ENCODE measurements around the gene KHDRBS1. TPM values are rescaled to one million over a fixed set of nuclear protein-coding genes. Genes with fewer than 3 reads are reported as not detected.

KHDRBS1 gene
- total RNA-seq, 1 donor from 2014 or later, result 90.5 TPM

DNA sequence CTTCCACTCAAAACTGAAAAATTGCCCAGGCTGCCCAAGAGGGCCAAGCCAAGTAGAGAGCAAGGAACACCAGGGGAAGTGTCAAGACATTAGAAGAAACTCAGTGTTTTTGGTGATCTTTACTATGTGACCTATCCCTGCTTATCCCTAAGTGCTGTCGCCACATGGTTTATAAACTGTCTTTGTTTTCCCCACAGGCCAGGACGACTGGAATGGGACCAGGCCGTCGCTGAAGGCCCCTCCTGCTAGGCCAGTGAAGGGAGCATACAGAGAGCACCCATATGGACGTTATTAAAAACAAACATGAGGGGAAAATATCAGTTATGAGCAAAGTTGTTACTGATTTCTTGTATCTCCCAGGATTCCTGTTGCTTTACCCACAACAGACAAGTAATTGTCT lies 28.7 kb downstream of the KHDRBS1 start:
- DNase-seq (ENCODE audit: low spot score), result no peak
- no peaks in the 10 kb centered on the region for H3K27me3 Mint-ChIP-seq (ENCODE audit: low read depth)
- H3K9me3 Mint-ChIP-seq (ENCODE audit: low read depth), result no peaks in the 10 kb centered on the region
- H3K36me3 Mint-ChIP-seq (ENCODE audit: low read depth), result peaks cover 41% of the 10 kb centered on the region
- H3K4me3 Mint-ChIP-seq (ENCODE audit: unreplicated experiment), result no peak overlapping the region
- no peak overlapping the region for H3K27ac Mint-ChIP-seq (ENCODE audit: unreplicated experiment)
- peaks cover 4% of the 10 kb centered on the region for H3K4me1 Mint-ChIP-seq (ENCODE audit: low read depth)
- TF ChIP-seq, protein P1, sequence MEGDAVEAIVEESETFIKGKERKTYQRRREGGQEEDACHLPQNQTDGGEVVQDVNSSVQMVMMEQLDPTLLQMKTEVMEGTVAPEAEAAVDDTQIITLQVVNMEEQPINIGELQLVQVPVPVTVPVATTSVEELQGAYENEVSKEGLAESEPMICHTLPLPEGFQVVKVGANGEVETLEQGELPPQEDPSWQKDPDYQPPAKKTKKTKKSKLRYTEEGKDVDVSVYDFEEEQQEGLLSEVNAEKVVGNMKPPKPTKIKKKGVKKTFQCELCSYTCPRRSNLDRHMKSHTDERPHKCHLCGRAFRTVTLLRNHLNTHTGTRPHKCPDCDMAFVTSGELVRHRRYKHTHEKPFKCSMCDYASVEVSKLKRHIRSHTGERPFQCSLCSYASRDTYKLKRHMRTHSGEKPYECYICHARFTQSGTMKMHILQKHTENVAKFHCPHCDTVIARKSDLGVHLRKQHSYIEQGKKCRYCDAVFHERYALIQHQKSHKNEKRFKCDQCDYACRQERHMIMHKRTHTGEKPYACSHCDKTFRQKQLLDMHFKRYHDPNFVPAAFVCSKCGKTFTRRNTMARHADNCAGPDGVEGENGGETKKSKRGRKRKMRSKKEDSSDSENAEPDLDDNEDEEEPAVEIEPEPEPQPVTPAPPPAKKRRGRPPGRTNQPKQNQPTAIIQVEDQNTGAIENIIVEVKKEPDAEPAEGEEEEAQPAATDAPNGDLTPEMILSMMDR (IDR thresholded peaks at IDR 0.05), result no peak

DNA sequence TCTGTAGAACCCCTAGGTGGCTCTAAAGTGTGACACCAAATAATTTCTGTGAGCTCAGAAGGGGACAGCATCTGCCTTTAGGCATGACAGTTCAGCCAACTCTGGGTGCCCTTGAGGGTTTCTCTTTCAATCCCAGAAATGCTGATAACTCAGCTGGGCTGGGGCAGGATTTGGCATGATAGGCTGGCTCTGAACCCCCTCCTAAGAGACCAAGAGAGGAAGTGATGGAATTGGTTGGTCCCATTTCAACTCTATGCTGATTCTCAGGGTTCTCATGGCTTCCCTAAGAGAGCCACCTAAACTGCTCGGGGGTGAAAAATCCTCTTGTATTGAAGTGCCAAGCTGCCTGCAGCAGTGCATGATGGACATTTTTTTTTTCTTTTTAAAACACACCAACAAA lies 30.6 kb downstream of the KHDRBS1 start:
- Mint-ChIP-seq H3K9me3 (ENCODE audit: low read depth) (no peaks in the 10 kb centered on the region), H3K4me3 (ENCODE audit: unreplicated experiment) (no peak overlapping the region), H3K27me3 (ENCODE audit: low read depth) (no peaks in the 10 kb centered on the region), H3K4me1 (ENCODE audit: low read depth) (peaks cover 14% of the 10 kb centered on the region), H3K36me3 (ENCODE audit: low read depth) (peaks cover 39% of the 10 kb centered on the region), H3K27ac (ENCODE audit: unreplicated experiment) (no peak overlapping the region)
- DNase-seq (ENCODE audit: low spot score), result no peak
- TF ChIP-seq, protein P1 (IDR thresholded peaks at IDR 0.05), result no peak

DNA sequence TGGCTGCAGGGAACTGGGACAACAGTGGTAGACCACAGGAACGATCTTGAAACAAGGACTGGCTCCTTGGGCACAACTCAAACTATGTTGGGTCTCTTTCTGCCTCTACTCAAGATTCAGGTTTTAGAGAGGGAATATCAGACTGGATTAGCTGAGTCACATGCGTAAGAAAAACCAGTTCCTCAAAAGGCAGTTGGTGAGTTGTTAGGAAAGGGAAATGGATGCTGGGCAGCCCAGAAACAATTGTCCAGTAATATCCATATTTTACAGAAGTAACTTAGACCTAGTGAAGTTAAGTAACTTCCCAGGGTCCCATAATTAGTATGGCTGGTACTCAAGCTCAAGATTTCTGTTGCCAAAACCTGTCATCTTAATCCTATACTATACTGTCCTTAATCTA lies 32.1 kb downstream of the KHDRBS1 start:
- Mint-ChIP-seq H3K27ac (ENCODE audit: unreplicated experiment) (peak overlapping the region; percentile 45), H3K36me3 (ENCODE audit: low read depth) (peaks cover 35% of the 10 kb centered on the region), H3K4me3 (ENCODE audit: unreplicated experiment) (no peak overlapping the region), H3K4me1 (ENCODE audit: low read depth) (peaks cover 14% of the 10 kb centered on the region), H3K27me3 (ENCODE audit: low read depth) (no peaks in the 10 kb centered on the region), H3K9me3 (ENCODE audit: low read depth) (no peaks in the 10 kb centered on the region)
- no peak for DNase-seq (ENCODE audit: low spot score)
- TF ChIP-seq, protein P1 (IDR thresholded peaks at IDR 0.05), result no peak

DNA sequence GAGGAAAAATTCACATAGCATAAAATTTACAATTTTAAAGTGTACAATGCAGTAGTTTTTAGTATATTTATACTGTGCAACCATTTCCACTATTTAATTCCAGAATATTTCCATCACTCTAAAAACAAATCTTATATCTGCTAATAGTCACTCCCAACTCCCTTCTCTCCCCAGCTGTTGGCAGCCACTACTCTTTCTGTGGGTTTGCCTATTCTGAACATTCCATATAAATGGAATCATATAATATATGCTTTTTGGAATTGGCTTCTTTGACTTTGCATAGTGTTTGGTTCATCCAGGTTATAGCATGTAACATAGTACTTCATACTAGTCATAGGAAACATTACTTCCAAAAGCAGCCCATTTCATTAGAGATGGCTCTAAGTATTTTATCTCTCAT lies 34.0 kb downstream of the KHDRBS1 start:
- DNase-seq (ENCODE audit: low spot score), result no peak
- Mint-ChIP-seq H3K4me3 (ENCODE audit: unreplicated experiment) (no peak overlapping the region), H3K9me3 (ENCODE audit: low read depth) (no peaks in the 10 kb centered on the region), H3K4me1 (ENCODE audit: low read depth) (peaks cover 20% of the 10 kb centered on the region), H3K36me3 (ENCODE audit: low read depth) (peaks cover 34% of the 10 kb centered on the region), H3K27ac (ENCODE audit: unreplicated experiment) (peak overlapping the region; percentile 41), H3K27me3 (ENCODE audit: low read depth) (no peaks in the 10 kb centered on the region)
- TF ChIP-seq, protein P1 (IDR thresholded peaks at IDR 0.05), result no peak

DNA sequence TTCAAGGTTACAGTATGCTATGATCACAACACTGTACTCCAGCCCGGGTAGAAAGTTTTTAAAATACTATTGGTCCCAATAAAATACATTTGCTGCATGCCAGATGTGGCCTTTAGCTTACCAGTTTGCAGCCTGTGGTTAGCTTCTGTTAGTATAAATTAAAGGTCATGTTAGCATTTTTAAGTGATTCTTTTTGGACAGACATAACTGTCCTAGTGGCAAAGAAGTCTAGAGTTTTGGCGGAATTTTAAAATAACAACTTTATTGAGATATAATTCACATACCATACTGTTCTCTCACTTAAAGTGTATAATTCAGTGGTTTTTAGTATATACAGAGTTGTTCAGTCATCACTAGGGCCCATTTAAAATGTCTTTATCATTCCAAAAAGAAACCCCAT lies 34.8 kb downstream of the KHDRBS1 start:
- Mint-ChIP-seq H3K27ac (ENCODE audit: unreplicated experiment) (peak overlapping the region; percentile 82), H3K9me3 (ENCODE audit: low read depth) (no peaks in the 10 kb centered on the region), H3K36me3 (ENCODE audit: low read depth) (peaks cover 32% of the 10 kb centered on the region), H3K4me1 (ENCODE audit: low read depth) (peaks cover 20% of the 10 kb centered on the region), H3K27me3 (ENCODE audit: low read depth) (no peaks in the 10 kb centered on the region), H3K4me3 (ENCODE audit: unreplicated experiment) (no peak overlapping the region)
- TF ChIP-seq, protein P1 (IDR thresholded peaks at IDR 0.05), result no peak
- DNase-seq (ENCODE audit: low spot score), result no peak
